Superior temporal gyrus (tissue), 1 donor: ENCODE results near the gene NBPF6.
"Not testable (repeated sequence)": the region's sequence is repeated elsewhere in the genome, so short reads cannot be mapped to it uniquely, and the experiment has no call there.

Experiments used
- DNase-seq: peaks from one replicate; pipeline ENCODE4 v3.0.0-alpha.2; 2016; ENCODE audit errors: extremely low spot score

NBPF6 gene

GRCh38 chr1:108502138-108502537 lies 52.0 kb downstream of the NBPF6 start:
- DNase-seq = no peak

GRCh38 chr1:108502624-108503023 lies 52.5 kb downstream of the NBPF6 start:
- no peak for DNase-seq

- DNase-seq = no peak
Measured at GRCh38 chr1:108503062-108503733, 53.1 kb downstream of the NBPF6 start.

- DNase-seq = no peak
Measured at GRCh38 chr1:108504447-108504846, 54.3 kb downstream of the NBPF6 start.

- DNase-seq = no peak
Measured at GRCh38 chr1:108505763-108506070, 55.6 kb downstream of the NBPF6 start.

- DNase-seq = peak; percentile 47
Measured at GRCh38 chr1:108511764-108512163, 61.6 kb downstream of the NBPF6 start.

GRCh38 chr1:108512239-108513043 lies 62.3 kb downstream of the NBPF6 start:
- peak; percentile 80 for DNase-seq

- DNase-seq = no peak
Measured at GRCh38 chr1:108513044-108513415, 62.9 kb downstream of the NBPF6 start.

GRCh38 chr1:108513914-108514313 lies 63.8 kb downstream of the NBPF6 start:
- not testable (repeated sequence) for DNase-seq

GRCh38 chr1:108517301-108517897 lies 67.3 kb downstream of the NBPF6 start:
- DNase-seq = not testable (repeated sequence)
